Measurements from ENCODE around the gene PAN3. TPM values are rescaled to one million over a fixed set of nuclear protein-coding genes. Genes with fewer than 3 reads are reported as not detected.

PAN3 gene
- total and polyA plus RNA-seq, 2 of the 8 experiments (the other 6 are each of a cell fraction or from before 2014, with no cell fraction given), result 12.7 to 39.3 TPM

- Histone ChIP-seq H3K14ac (ENCODE audit: insufficient read length) (no peak overlapping the region), H3K79me2 (ENCODE audit: control insufficient read depth in 1 of 2, insufficient read depth in 2 of 2, low read length in 2 of 2) (peaks cover 0 to 6% of the 10 kb centered on the region in 2 experiments; a peak in 2 of 4 replicates), H3K9ac (replicated peaks in 1 of 4; ENCODE audit: extremely low read depth in 1 of 4, low read depth in 3 of 4, low read length in 3 of 4) (no peak overlapping the region), H3K27ac (ENCODE audit: low read depth, low read length) (no peak overlapping the region), H3K18ac (ENCODE audit: extremely low read depth, low read length) (no peak overlapping the region), H2AFZ (ENCODE audit: low read length) (no peak overlapping the region), H3K23me2 (ENCODE audit: low read depth, low read length) (no peaks in the 10 kb centered on the region), H3K27me3 (replicated peaks in 1 of 4; ENCODE audit: control insufficient read depth in 3 of 4, extremely low read depth in 1 of 4, insufficient read depth in 3 of 4, low read length in 3 of 4) (no peaks in the 10 kb centered on the region), H2AK5ac (ENCODE audit: low read depth, low read length) (no peak overlapping the region), H2BK120ac (replicated peaks; ENCODE audit: low read depth, low read length) (no peak overlapping the region), H3K79me1 (ENCODE audit: low read depth, low read length) (no peaks in the 10 kb centered on the region; the same call in 1 of the 2 replicates), H3K56ac (replicated peaks; ENCODE audit: insufficient read length, low read depth, low read length) (no peak overlapping the region), H4K91ac (replicated peaks; ENCODE audit: insufficient read length, low read length) (no peak overlapping the region), H4K5ac (ENCODE audit: insufficient read length, low read depth, low read length) (no peak overlapping the region), H4K20me1 (replicated peaks in 1 of 2; ENCODE audit: control insufficient read depth in 1 of 2, insufficient read depth in 2 of 2, low read length in 2 of 2) (no peaks in the 10 kb centered on the region), H3K4ac (replicated peaks; ENCODE audit: insufficient read length, low read depth, low read length) (no peak overlapping the region), H2BK12ac (ENCODE audit: low read depth, low read length) (no peak overlapping the region), H3K4me2 (ENCODE audit: insufficient read depth in 1 of 2, low read depth in 2 of 2, low read length in 2 of 2) (no peak overlapping the region), H3K23ac (ENCODE audit: insufficient read length) (no peak overlapping the region), H2BK15ac (ENCODE audit: low read length) (no peak overlapping the region), H3K9me3 (ENCODE audit: insufficient read depth in 2 of 2, low read depth in 1 of 2, low read length in 1 of 2) (no peaks in the 10 kb centered on the region), H4K8ac (ENCODE audit: extremely low read depth, insufficient read depth, low read length) (no peak overlapping the region), H3K4me1 (replicated peaks in 1 of 4; ENCODE audit: control insufficient read depth in 3 of 4, insufficient read depth in 4 of 4, low read length in 3 of 4) (no peaks in the 10 kb centered on the region; a peak in 2 of 7 replicates), H2BK5ac (ENCODE audit: low read depth, low read length) (no peak overlapping the region), H2BK20ac (ENCODE audit: low read length) (no peak overlapping the region), H3K4me3 (ENCODE audit: extremely low read depth in 1 of 4, insufficient read depth in 2 of 4, low read depth in 3 of 4, low read length in 4 of 4) (no peak overlapping the region), H3K36me3 (ENCODE audit: control insufficient read depth in 2 of 4, insufficient read depth in 4 of 4, low read length in 3 of 4) (no peaks in the 10 kb centered on the region)
- ChIA-PET CTCF (ENCODE audit: partially characterized antibody) (no interaction called here), POLR2A (ENCODE audit: partially characterized antibody) (no interaction called here)
- DNase-seq (ENCODE audit: low read depth in 1 of 2, low spot score in 2 of 2) (no peak), FAIRE-seq (no peak)
- 93% methylated on average over 11 of the region's 11 CpGs; no CpG with 5 or more reads in 1 of the 2 experiments for WGBS, 2 experiments (ENCODE audit: extremely low coverage in 1 of 2, insufficient coverage in 1 of 2, insufficient read length in 1 of 2, insufficient replicate concordance in 2 of 2, low coverage in 1 of 2, low lambda C conversion rate in 2 of 2, missing lambda C conversion rate in 1 of 2)
- TF ChIP-seq NRF1 (IDR thresholded peaks at IDR 0.05; ENCODE audit: low read depth, low read length) (no peak), BACH1 (IDR thresholded peaks at IDR 0.05; ENCODE audit: low read length) (no peak), JUN (IDR thresholded peaks at IDR 0.05; ENCODE audit: low read depth, low read length) (no peak), CTBP2 (IDR thresholded peaks at IDR 0.05; ENCODE audit: borderline replicate concordance, insufficient read depth, insufficient read length, low read length) (no peak), RBBP5 (IDR thresholded peaks at IDR 0.05; ENCODE audit: borderline replicate concordance, low read depth, low read length) (no peak), SIRT6 (IDR thresholded peaks at IDR 0.05; ENCODE audit: low read length) (no peak), USF2 (IDR thresholded peaks at IDR 0.05; ENCODE audit: low read length) (no peak)
These were observed 6.7 kb upstream of the PAN3 start for GRCh38 chr13:28131646-28132045.
